Measurements from ENCODE around the gene ERCC8. TPM values are rescaled to one million over a fixed set of nuclear protein-coding genes. Genes with fewer than 3 reads are reported as not detected.

ERCC8 gene
- total RNA-seq, 1 donor from 2014 or later, result 9.1 TPM

- no peaks in the 10 kb centered on the region for H3K4me1 ChIP-seq
- ATAC-seq (no peak), DNase-seq (no peak)
- TF ChIP-seq CTCF (IDR thresholded peaks at IDR 0.05), result no peak
- intact Hi-C loops (cut with DNase I), result no loop called here
- H3K4me3 ChIP-seq, result no peak overlapping the region
- H3K36me3 ChIP-seq, result no peaks in the 10 kb centered on the region
- H3K27ac ChIP-seq, result no peak overlapping the region
- peaks cover 3% of the 10 kb centered on the region for H3K27me3 ChIP-seq
- H3K9me3 ChIP-seq, result no peaks in the 10 kb centered on the region
Measured at GRCh38 chr5:60835554-60835953, 109.3 kb downstream of the ERCC8 start.

- H3K9me3 ChIP-seq, result no peaks in the 10 kb centered on the region
- no peaks in the 10 kb centered on the region for H3K4me1 ChIP-seq
- H3K27me3 ChIP-seq, result no peaks in the 10 kb centered on the region
- no peak for TF ChIP-seq CTCF (IDR thresholded peaks at IDR 0.05)
- ATAC-seq (no peak), DNase-seq (no peak)
- no peak overlapping the region for H3K4me3 ChIP-seq
- intact Hi-C loops (cut with DNase I), result no loop called here
- H3K27ac ChIP-seq, result no peak overlapping the region
- no peaks in the 10 kb centered on the region for H3K36me3 ChIP-seq
Measured at GRCh38 chr5:60833520-60833919, 111.3 kb downstream of the ERCC8 start.

GRCh38 chr5:60830581-60831127 lies 114.2 kb downstream of the ERCC8 start:
- H3K27me3 ChIP-seq, result no peaks in the 10 kb centered on the region
- no peak for DNase-seq
- no peak overlapping the region for H3K4me3 ChIP-seq
- H3K4me1 ChIP-seq, result no peaks in the 10 kb centered on the region
- ATAC-seq, result no peak
- H3K36me3 ChIP-seq, result no peaks in the 10 kb centered on the region
- H3K9me3 ChIP-seq, result no peaks in the 10 kb centered on the region
- no peak overlapping the region for H3K27ac ChIP-seq
- no peak for TF ChIP-seq CTCF (IDR thresholded peaks at IDR 0.05)
- intact Hi-C loops (cut with DNase I), result no loop called here

- TF ChIP-seq CTCF (IDR thresholded peaks at IDR 0.05), result no peak
- ATAC-seq (no peak), DNase-seq (no peak)
- no peaks in the 10 kb centered on the region for H3K27me3 ChIP-seq
- no peak overlapping the region for H3K27ac ChIP-seq
- no peaks in the 10 kb centered on the region for H3K36me3 ChIP-seq
- no peaks in the 10 kb centered on the region for H3K4me1 ChIP-seq
- no peak overlapping the region for H3K4me3 ChIP-seq
- intact Hi-C loops (cut with DNase I), result no loop called here
- H3K9me3 ChIP-seq, result no peaks in the 10 kb centered on the region
Measured at GRCh38 chr5:60829490-60830266, 115.2 kb downstream of the ERCC8 start.

GRCh38 chr5:60827201-60827600 lies 117.7 kb downstream of the ERCC8 start:
- no peaks in the 10 kb centered on the region for H3K4me1 ChIP-seq
- no peaks in the 10 kb centered on the region for H3K9me3 ChIP-seq
- ATAC-seq (no peak), DNase-seq (no peak)
- no peak overlapping the region for H3K27ac ChIP-seq
- no peak overlapping the region for H3K4me3 ChIP-seq
- no peaks in the 10 kb centered on the region for H3K27me3 ChIP-seq
- no peaks in the 10 kb centered on the region for H3K36me3 ChIP-seq
- intact Hi-C loops (cut with DNase I), result no loop called here
- no peak for TF ChIP-seq CTCF (IDR thresholded peaks at IDR 0.05)

Measured in upper lobe of right lung (tissue), 1 donor.